OCI-LY3 (cell line): ENCODE results near the gene NFATC4.

Experiments used
- H2AFZ ChIP-seq: fragments of 200-600, 300-600 bp; shearing (Covaris generic); 2 replicates; pipeline ENCODE4 v1.6.0; 2014; ENCODE audit warnings: antibody characterized with exemption, low read depth, low read length
- H3K27ac ChIP-seq: fragments of 200-600, 300-600 bp; sonication (generic); 2 replicates; pipeline ENCODE4 v1.5.1; 2014; ENCODE audit warnings: mild to moderate bottlenecking, low read length, moderate library complexity, mixed read lengths
- H3K27me3 ChIP-seq: fragments of 200-600, 300-600 bp; sonication (generic); 2 replicates; pipeline ENCODE4 v1.6.1; 2014; ENCODE audit warnings: low read depth, low read length, mixed read lengths
- H3K36me3 ChIP-seq: fragments of 200-600, 300-600 bp; sonication (generic); replicated peaks from 2 replicates; pipeline ENCODE3; 2014; ENCODE audit warnings: low read depth, low read length, mixed read lengths
- H3K4me1 ChIP-seq: fragments of 300-600, 200-600 bp; sonication (generic); 2 replicates; pipeline ENCODE4 v1.6.1; 2014; ENCODE audit warnings: low read length, mixed read lengths
- H3K4me2 ChIP-seq: fragments of 200-600, 300-600 bp; sonication (generic); 2 replicates; pipeline ENCODE4 v1.6.1; 2014; ENCODE audit warnings: low read length, mixed read lengths
- H3K4me3 ChIP-seq: fragments of 300-600, 200-600 bp; sonication (generic); 2 replicates; pipeline ENCODE4 v1.5.1; 2014; ENCODE audit warnings: antibody characterized with exemption, mild to moderate bottlenecking, low read length, moderate library complexity
- H3K79me2 ChIP-seq: fragments of 300-600, 200-600 bp; shearing (Covaris generic); 2 replicates; pipeline ENCODE4 v1.6.1; 2014; ENCODE audit warnings: mild to moderate bottlenecking, low read length, mixed read lengths
- H3K9ac ChIP-seq: fragments of 300-600, 200-600 bp; shearing (Covaris generic); 2 replicates; pipeline ENCODE4 v1.6.0; 2014; ENCODE audit warnings: mild to moderate bottlenecking, low read length, moderate library complexity
- H3K9me3 ChIP-seq: fragments of 200-600, 300-600 bp; shearing (Covaris generic); 2 replicates; pipeline ENCODE4 v1.6.1; 2014; ENCODE audit warnings: low read length, mixed read lengths; ENCODE audit not compliant: insufficient read depth
- H4K20me1 ChIP-seq: fragments of 200-600, 300-600 bp; sonication (generic); 2 replicates; pipeline ENCODE4 v1.6.1; 2016; ENCODE audit warnings: low read length, mixed read lengths; ENCODE audit not compliant: insufficient read depth
- CTCF ChIP-seq: fragments of 200-600, 300-600 bp; sonication (generic); IDR thresholded peaks from 2 replicates; pipeline ENCODE4 v1.5.1; 2014; ENCODE audit warnings: antibody characterized with exemption, low read length, low read depth
- EZH2phosphoT487 ChIP-seq: fragments of 200-600 bp; shearing (Covaris generic); IDR thresholded peaks from 2 replicates; pipeline ENCODE4 v1.6.1; 2018; ENCODE audit warnings: antibody characterized with exemption, mixed run types, low read depth

The NFATC4 gene

GRCh38 chr14:24331731-24332267, 36.2 kb upstream of the NFATC4 start:
- Histone ChIP-seq H3K9me3 (no peaks in the 10 kb centered on the region), H3K27ac (no peak overlapping the region), H2AFZ (peak overlapping the region; percentile 41), H3K79me2 (no peaks in the 10 kb centered on the region), H3K4me1 (peaks cover 19% of the 10 kb centered on the region), H3K9ac (no peak overlapping the region), H3K4me2 (peak overlapping the region; percentile 73), H3K27me3 (peaks cover 23% of the 10 kb centered on the region), H3K4me3 (peak overlapping the region; percentile 58), H4K20me1 (no peaks in the 10 kb centered on the region), H3K36me3 (no peaks in the 10 kb centered on the region)
- no peak for TF ChIP-seq CTCF
- no peak for TF ChIP-seq EZH2phosphoT487

GRCh38 chr14:24332268-24332993, 35.6 kb upstream of the NFATC4 start:
- H3K4me1 ChIP-seq, result peaks cover 19% of the 10 kb centered on the region
- H3K4me3 ChIP-seq, result peak overlapping the region; percentile 58
- H3K9ac ChIP-seq, result no peak overlapping the region
- no peak overlapping the region for H3K27ac ChIP-seq
- peak overlapping the region; percentile 41 for H2AFZ ChIP-seq
- no peaks in the 10 kb centered on the region for H3K79me2 ChIP-seq
- H3K27me3 ChIP-seq, result peaks cover 26% of the 10 kb centered on the region
- TF ChIP-seq CTCF (peak; percentile 66), EZH2phosphoT487 (no peak)
- no peaks in the 10 kb centered on the region for H3K9me3 ChIP-seq
- H4K20me1 ChIP-seq, result no peaks in the 10 kb centered on the region
- H3K36me3 ChIP-seq, result no peaks in the 10 kb centered on the region
- H3K4me2 ChIP-seq, result peak overlapping the region; percentile 73

- H3K4me1 ChIP-seq, result peaks cover 23% of the 10 kb centered on the region
- H3K9me3 ChIP-seq, result no peaks in the 10 kb centered on the region
- no peak within 1 kb of the TSS for H3K27ac ChIP-seq
- peak within 1 kb of the TSS; percentile 81 for H2AFZ ChIP-seq
- H3K79me2 ChIP-seq, result no peaks in the 10 kb centered on the region
- H3K4me3 ChIP-seq, result peak within 1 kb of the TSS; percentile 75
- H4K20me1 ChIP-seq, result no peaks in the 10 kb centered on the region
- peak within 1 kb of the TSS; percentile 54 for H3K9ac ChIP-seq
- peaks cover 26% of the 10 kb centered on the region for H3K27me3 ChIP-seq
- TF ChIP-seq CTCF, result no peak
- no peak for TF ChIP-seq EZH2phosphoT487
- peak within 1 kb of the TSS; percentile 96 for H3K4me2 ChIP-seq
- no peaks in the 10 kb centered on the region for H3K36me3 ChIP-seq
These were observed 33.3 kb upstream of the NFATC4 start, which contains the start of gene ADCY4 for GRCh38 chr14:24334431-24335291. ADCY4 (minus strand) TSS chr14:24335071; CDS start chr14:24334652, 419 bp downstream.
